K562 (cell line): ENCODE data around the gene FSTL3. TPM values are rescaled to one million over a fixed set of nuclear protein-coding genes. Genes with fewer than 3 reads are reported as not detected.
A peak's percentile ranks its signal among the peaks of the same experiment; 100 is the strongest.

ENCODE experiments used
- ATAC-seq: fragments of 200-7000 bp; cut with Tn5 transposase; 3 replicates; pipeline ENCODE4 v1.9.1; 2020; ENCODE audit warnings: moderate library complexity
- BruUV-seq: library from RNA; stranded (reverse); fragments of 400-500 nt; replicated peaks from 2 replicates; lab custom pipeline; 2021; lab: Mats Ljungman, UMichigan
- CTCF ChIA-PET: fragments of 300-600 bp; formaldehyde crosslinking; extraction: SDS; loops from one replicate; lab custom pipeline; 2021; ENCODE audit warnings: low intra/inter-chr PET ratio; lab: Yijun Ruan, JAX
- POLR2A ChIA-PET: fragments of 300-600, 350-650 bp; sonication (Branson Sonifier 250); formaldehyde crosslinking; extraction: SDS; loops from one replicate; lab custom pipeline; 2021; ENCODE audit warnings: antibody characterized with exemption, inconsistent platforms; lab: Yijun Ruan, JAX
- DNase-seq, 4 experiments: peaks; one replicate each; pipeline versions ENCODE4 v3.0.0 to v3.0.0-alpha.2; 2011 to 2018; ENCODE audit warnings: low spot score in 3 of 4, mixed read lengths in 3 of 4; ENCODE audit errors: extremely low read depth in 1 of 4
- FAIRE-seq: peaks from 2 replicates; lab custom pipeline; 2011; peaks lifted over from hg19 to GRCh38; lab: Jason Lieb, UNC
- H2AFZ ChIP-seq: 2 replicates; pipeline ENCODE4 v1.6.0; 2011; ENCODE audit warnings: low read depth, low read length, control low read depth, inconsistent platforms
- H3K27ac ChIP-seq: fragments of 200-600 bp; 3 replicates; pipeline ENCODE4 v1.8.0; 2011; ENCODE audit warnings: low read depth, mild to moderate bottlenecking, control low read depth, inconsistent platforms, low read length, moderate library complexity, mixed read lengths; ENCODE audit errors: extremely low read depth
- H3K27me3 ChIP-seq, 2 experiments: fragments of 300-600 bp in 1 of 2; 2 replicates in 1 of 2; 3 replicates in 1 of 2; pipeline versions ENCODE4 v1.6.0 to v1.8.0; 2011; ENCODE audit warnings: inconsistent platforms in 2 of 2, low read length in 2 of 2, mild to moderate bottlenecking in 1 of 2, mixed read lengths in 1 of 2, moderate library complexity in 1 of 2; ENCODE audit not compliant: control insufficient read depth in 2 of 2, insufficient read depth in 2 of 2
- H3K36me3 ChIP-seq: fragments of 300-600 bp; 3 replicates; pipeline ENCODE4 v1.8.0; 2011; ENCODE audit warnings: mild to moderate bottlenecking, low read length, inconsistent platforms; ENCODE audit not compliant: control insufficient read depth, insufficient read depth
- H3K4me1 ChIP-seq, 2 experiments: fragments of 200-600 bp in 1 of 2; replicated peaks in 1 of 2; 2 replicates in 1 of 2; 3 replicates in 1 of 2; pipeline versions ENCODE4 v1.5.1 to v1.8.0; 2011; ENCODE audit warnings: inconsistent platforms in 2 of 2, low read length in 2 of 2, mild to moderate bottlenecking in 1 of 2, mixed read lengths in 1 of 2, moderate library complexity in 1 of 2; ENCODE audit not compliant: control insufficient read depth in 2 of 2, insufficient read depth in 2 of 2
- H3K4me2 ChIP-seq: 2 replicates; pipeline ENCODE4 v1.6.1; 2011; ENCODE audit warnings: low read length, control low read depth, inconsistent platforms, mixed read lengths; ENCODE audit not compliant: insufficient read depth
- H3K4me3 ChIP-seq: fragments of 200-600 bp; sonication (generic), shearing (Covaris generic); 2 replicates; pipeline ENCODE4 v1.5.1; 2016; ENCODE audit warnings: control low read depth, inconsistent platforms
- H3K79me2 ChIP-seq: fragments of 200-600 bp; 3 replicates; pipeline ENCODE4 v1.8.0; 2011; ENCODE audit warnings: low read length, inconsistent platforms; ENCODE audit not compliant: control insufficient read depth, insufficient read depth
- H3K9ac ChIP-seq, 2 experiments: 2 replicates each; pipeline versions ENCODE4 v1.6.0 to v1.6.1; 2011; ENCODE audit warnings: low read depth in 2 of 2, low read length in 2 of 2, control low read depth in 1 of 2, inconsistent platforms in 1 of 2, mild to moderate bottlenecking in 1 of 2, mixed read lengths in 1 of 2; ENCODE audit not compliant: insufficient read depth in 1 of 2
- H3K9me1 ChIP-seq: one replicate; pipeline ENCODE4 v1.6.0; 2011; ENCODE audit warnings: inconsistent platforms, mild to moderate bottlenecking, low read length, moderate library complexity; ENCODE audit not compliant: control insufficient read depth, insufficient read depth
- H3K9me3 ChIP-seq: replicated peaks from 2 replicates; pipeline ENCODE4 v1.5.1; 2011; ENCODE audit warnings: low read depth, low read length, inconsistent platforms; ENCODE audit not compliant: control insufficient read depth, insufficient read depth
- H4K20me1 ChIP-seq: replicated peaks from 2 replicates; pipeline ENCODE4 v1.6.1; 2011; ENCODE audit warnings: low read length, inconsistent platforms, mixed read lengths; ENCODE audit not compliant: control insufficient read depth, insufficient read depth
- FOSL1 ChIP-seq: fragments of 200-800 bp; sonication (Bioruptor generic); conservative IDR thresholded peaks from 2 replicates; pipeline ENCODE4 v1.6.1; 2016; ENCODE audit warnings: missing genetic modification characterization, missing compliant biosample characterization
- POLR2G ChIP-seq: fragments of 200-400 bp; formaldehyde crosslinking; IDR thresholded peaks from 2 replicates; pipeline ENCODE4 v1.6.1; 2017; ENCODE audit warnings: low read depth, mild to moderate bottlenecking, antibody characterized with exemption, low read length, moderate library complexity
- RBM22 ChIP-seq: fragments of 200-400 bp; formaldehyde crosslinking; IDR thresholded peaks from 2 replicates; pipeline ENCODE4 v1.6.1; 2018; ENCODE audit warnings: low read length, low read depth; ENCODE audit not compliant: poor library complexity, severe bottlenecking
- ZBTB17 ChIP-seq: fragments of 450-650 bp; formaldehyde crosslinking; IDR thresholded peaks from 2 replicates; pipeline ENCODE4 v1.4.0; 2020; ENCODE audit warnings: mild to moderate bottlenecking
- ZNF184 ChIP-seq: sonication (generic); formaldehyde crosslinking; IDR thresholded peaks from 2 replicates; pipeline ENCODE4 v1.5.0; 2020; ENCODE audit warnings: missing genetic modification reagents
- WGBS: fragments of 100-300 bp; shearing (Covaris generic); methylation state at CpG from one replicate; pipeline ENCODE4 v1.1.6; 2016; ENCODE audit warnings: low coverage, mixed read lengths; ENCODE audit not compliant: insufficient coverage; ENCODE audit errors: missing lambda C conversion rate; 5-methylcytosine and 5-hydroxymethylcytosine counted together
- in situ Hi-C: fragments of 300-500 bp; cut with MboI; formaldehyde crosslinking; loops from 4 replicates; pipeline ENCODE4 v1.15.0; 2018; ENCODE audit warnings: inconsistent platforms, mixed read lengths
- intact Hi-C: fragments of 100-400 bp; cut with micrococcal nuclease; formaldehyde crosslinking; loops from 2 replicates; pipeline ENCODE4 v1.14.2; 2022
- polyA plus RNA-seq, 8 experiments: library from polyadenylated mRNA; depleted of rRNA in 4 of 8; stranded (reverse) in 5 of 8; unstranded in 3 of 8; fragments of >200 nt; fragmentation: Nextera tagmentation in 2 of 8; fragmentation: Illumina TruSeq in 1 of 8; extraction: Ambion mirVana in 2 of 8; extraction: Trizol in 1 of 8; gene quantifications; 2 replicates each; pipeline versions ENCODE4 v1.2.1 to v1.2.3, GENCODE V29; 2011 to 2014; ENCODE audit warnings: inconsistent platforms in 1 of 8, missing spikeins in 1 of 8
- total RNA-seq, 7 experiments: library from RNA; depleted of rRNA in 6 of 7; stranded (reverse); fragments of >200 nt in 6 of 7; fragmentation: Illumina TruSeq in 2 of 7; extraction: Trizol in 2 of 7; gene quantifications; 2 replicates each; pipeline versions ENCODE4 v1.2.1 to v1.2.3, GENCODE V29; 2011 to 2021; ENCODE audit warnings: low replicate concordance in 1 of 7

FSTL3 gene
- total and polyA plus RNA-seq, 9 of the 15 experiments (the other 6 are each of a cell fraction or from before 2014, with no cell fraction given): 0.35 to 6.8 (median 4.2) TPM; not detected in 1

DNA sequence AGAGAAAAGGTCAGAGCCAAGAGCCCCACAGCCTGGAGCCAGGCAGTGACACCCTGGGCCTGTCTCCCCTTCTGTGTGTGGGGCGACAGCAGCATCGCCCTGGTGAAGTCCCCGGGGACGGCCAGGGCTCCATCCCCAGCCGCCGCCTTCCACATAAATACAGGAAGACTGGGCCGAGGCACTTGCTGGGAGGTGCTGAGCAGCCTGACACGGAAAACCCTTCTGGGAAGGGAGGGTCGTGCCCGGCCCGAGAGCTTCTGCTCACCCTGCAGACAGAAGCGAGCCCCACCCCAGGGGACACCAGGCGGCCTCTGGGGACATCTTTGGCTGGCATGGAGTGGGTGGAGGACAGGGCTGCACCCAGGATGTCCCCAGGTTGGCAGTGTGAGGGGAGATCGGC is 31.4 kb upstream of the FSTL3 start:
- Histone ChIP-seq H4K20me1 (no peaks in the 10 kb centered on the region), H3K79me2 (no peaks in the 10 kb centered on the region), H3K9me1 (no peaks in the 10 kb centered on the region), H3K4me2 (no peak overlapping the region), H3K9me3 (no peaks in the 10 kb centered on the region), H3K4me1 (peaks cover 0 to 48% of the 10 kb centered on the region in 2 experiments; a peak in 2 of 5 replicates), H3K4me3 (no peak overlapping the region), H2AFZ (no peak overlapping the region), H3K9ac (no peak overlapping the region), H3K36me3 (peaks cover 50% of the 10 kb centered on the region; the same call in 1 of the 3 replicates), H3K27ac (no peak overlapping the region), H3K27me3 (no peaks in the 10 kb centered on the region)
- in situ Hi-C loops: no loop called here
- DNase-seq (no peak), ATAC-seq (no peak), FAIRE-seq (no peak)
- ChIA-PET CTCF (no interaction called here), POLR2A (no interaction called here)
- TF ChIP-seq ZNF184 (CRISPR knock-in tag) (no peak), RBM22 (peak; percentile 28), FOSL1 (tag) (no peak), POLR2G (peak; percentile 62), ZBTB17 (CRISPR knock-in tag) (no peak)
- 88% methylated on average over 10 of the region's 14 CpGs for WGBS
- BruUV-seq: no TSS peak
- intact Hi-C loops: no loop called here
